Esophagus muscularis mucosa (tissue), 4 donors: ENCODE results near the gene ARPIN. TPM values are rescaled to one million over a fixed set of nuclear protein-coding genes. Genes with fewer than 3 reads are reported as not detected.

Source experiments
- DNase-seq: peaks from one replicate; pipeline ENCODE4 v3.0.0-alpha.2; 2017; ENCODE audit errors: extremely low spot score
- H3K27ac ChIP-seq, 4 donors: fragments of 200-600 bp; sonication (generic); replicated peaks in 1 of 4; 1 replicate in 3 of 4; 2 replicates in 1 of 4; pipeline ENCODE4 v1.5.1; 2016 to 2019; ENCODE audit warnings: mild to moderate bottlenecking in 1 of 4
- H3K27me3 ChIP-seq, 4 donors: fragments of 200-600 bp; sonication (generic); one replicate each; pipeline versions ENCODE4 v1.5.1 to v1.6.0; 2016 to 2019
- H3K36me3 ChIP-seq, 4 donors: fragments of 200-600 bp; sonication (generic); one replicate each; pipeline ENCODE4 v1.5.1; 2016 to 2019
- H3K4me1 ChIP-seq, 4 donors: fragments of 200-600 bp; sonication (generic); one replicate each; pipeline ENCODE4 v1.5.1; 2016 to 2019
- H3K4me3 ChIP-seq, 4 donors: fragments of 200-600 bp; sonication (generic); 1 replicate in 2 of 4; 2 replicates in 2 of 4; pipeline ENCODE4 v1.5.1; 2016 to 2019; ENCODE audit warnings: mild to moderate bottlenecking in 4 of 4, moderate library complexity in 1 of 4
- H3K9me3 ChIP-seq, 4 donors: fragments of 200-600 bp; sonication (generic); 1 replicate in 3 of 4; 2 replicates in 1 of 4; pipeline ENCODE4 v1.5.1; 2016 to 2019
- EP300 ChIP-seq: sonication (generic); formaldehyde crosslinking; IDR thresholded peaks from one replicate; pipeline ENCODE4 v1.6.1; 2017; ENCODE audit warnings: antibody characterized with exemption
- POLR2A ChIP-seq: fragments of 450-650 bp; IDR thresholded peaks from one replicate; pipeline ENCODE4 v1.6.1; 2017; ENCODE audit warnings: antibody characterized with exemption, moderate library complexity, mild to moderate bottlenecking, low read depth
- POLR2AphosphoS5 ChIP-seq, 2 donors: sonication (generic); formaldehyde crosslinking; IDR thresholded peaks; one replicate each; pipeline ENCODE4 v1.6.1; 2017; ENCODE audit warnings: antibody characterized with exemption in 2 of 2
- WGBS: methylation state at CpG from one replicate; pipeline ENCODE4 v1.1.5; 2018; 5-methylcytosine and 5-hydroxymethylcytosine counted together
- intact Hi-C: fragments of 100-400 bp; cut with DNase I; formaldehyde crosslinking; loops from one replicate; pipeline ENCODE4 v1.15.1; 2023
- total RNA-seq, 4 donors: library from RNA; depleted of rRNA; stranded (reverse); fragments of >200 nt; gene quantifications; one replicate each; pipeline versions ENCODE4 v1.1.0 to v1.2.1, GENCODE V29; 2016
- TF ChIP-seq, protein P1 (sequence below), 3 experiments: fragments of 200-600 bp in 2 of 3; fragments of 450-650 bp in 1 of 3; sonication (generic) in 2 of 3; IDR thresholded peaks; one replicate each; pipeline ENCODE4 v1.5.1; 2017 to 2019; ENCODE audit warnings: antibody characterized with exemption in 3 of 3, mild to moderate bottlenecking in 2 of 3, moderate library complexity in 1 of 3

ARPIN gene
- total RNA-seq, 4 donors from 2014 or later = 19.9 to 26.6 (median 25.4) TPM

DNA sequence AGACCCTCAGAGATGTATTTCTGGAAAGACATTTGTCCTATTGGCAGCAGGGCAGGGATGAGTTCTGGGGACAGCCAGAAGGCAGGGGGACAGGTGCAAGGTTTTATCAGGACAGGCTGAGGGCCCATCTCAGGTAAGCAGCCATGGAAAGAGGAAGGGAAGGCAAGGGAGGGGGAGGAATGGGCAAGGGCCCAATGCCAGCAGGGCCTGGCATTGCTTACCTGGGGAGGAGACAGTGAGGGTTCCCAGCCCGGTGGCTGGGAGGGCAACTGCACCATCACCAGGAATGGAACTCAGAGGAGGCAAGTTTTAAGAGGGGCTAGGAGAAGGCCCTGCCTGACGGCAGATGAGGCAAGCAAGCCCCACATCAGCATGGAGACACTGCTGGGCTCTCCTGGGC is 3.1 kb downstream of the ARPIN start:
- Histone ChIP-seq H3K4me1 (peaks cover 13 to 27% (median 25%) of the 10 kb centered on the region in 4 donors), H3K27me3 (no peaks in the 10 kb centered on the region), H3K27ac (no peak overlapping the region), H3K36me3 (peaks cover 4 to 60% (median 41%) of the 10 kb centered on the region in 4 donors), H3K4me3 (no peak overlapping the region), H3K9me3 (no peaks in the 10 kb centered on the region)
- TF ChIP-seq POLR2AphosphoS5 (IDR thresholded peaks at IDR 0.05) (no peak), EP300 (no peak), POLR2A (no peak)
- TF ChIP-seq, protein P1, sequence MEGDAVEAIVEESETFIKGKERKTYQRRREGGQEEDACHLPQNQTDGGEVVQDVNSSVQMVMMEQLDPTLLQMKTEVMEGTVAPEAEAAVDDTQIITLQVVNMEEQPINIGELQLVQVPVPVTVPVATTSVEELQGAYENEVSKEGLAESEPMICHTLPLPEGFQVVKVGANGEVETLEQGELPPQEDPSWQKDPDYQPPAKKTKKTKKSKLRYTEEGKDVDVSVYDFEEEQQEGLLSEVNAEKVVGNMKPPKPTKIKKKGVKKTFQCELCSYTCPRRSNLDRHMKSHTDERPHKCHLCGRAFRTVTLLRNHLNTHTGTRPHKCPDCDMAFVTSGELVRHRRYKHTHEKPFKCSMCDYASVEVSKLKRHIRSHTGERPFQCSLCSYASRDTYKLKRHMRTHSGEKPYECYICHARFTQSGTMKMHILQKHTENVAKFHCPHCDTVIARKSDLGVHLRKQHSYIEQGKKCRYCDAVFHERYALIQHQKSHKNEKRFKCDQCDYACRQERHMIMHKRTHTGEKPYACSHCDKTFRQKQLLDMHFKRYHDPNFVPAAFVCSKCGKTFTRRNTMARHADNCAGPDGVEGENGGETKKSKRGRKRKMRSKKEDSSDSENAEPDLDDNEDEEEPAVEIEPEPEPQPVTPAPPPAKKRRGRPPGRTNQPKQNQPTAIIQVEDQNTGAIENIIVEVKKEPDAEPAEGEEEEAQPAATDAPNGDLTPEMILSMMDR (IDR thresholded peaks at IDR 0.05) = no peak
- no peak for DNase-seq
- 78% methylated on average over 1 of the region's 2 CpGs for WGBS
- intact Hi-C loops = loop anchor here (5.0 kb wide), 3 partner anchors 88 to 183 kb away; no protein-coding TSS in a partner anchor

DNA sequence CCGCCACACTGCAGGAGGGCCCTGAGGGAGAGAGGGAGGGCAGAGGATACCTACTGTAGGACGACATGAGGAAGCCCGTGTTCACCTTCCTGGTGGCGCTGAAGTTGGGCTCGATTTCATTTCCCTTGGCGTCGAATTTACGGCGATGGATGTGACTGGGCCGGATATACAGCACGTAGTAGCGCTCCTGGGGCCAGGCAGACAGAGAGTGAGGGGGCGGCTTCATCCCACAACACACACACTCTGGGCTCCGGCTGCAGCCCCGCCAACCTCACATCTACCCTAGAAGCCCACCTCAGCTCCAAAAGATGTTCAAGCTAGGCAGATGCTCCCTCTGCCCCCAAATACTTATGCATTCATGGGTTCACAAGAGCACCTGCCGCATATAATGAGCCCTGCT is 4.5 kb downstream of the ARPIN start:
- Histone ChIP-seq H3K4me1 (peaks cover 10 to 23% (median 21%) of the 10 kb centered on the region in 4 donors), H3K27me3 (no peaks in the 10 kb centered on the region), H3K36me3 (peaks cover 12 to 74% (median 55%) of the 10 kb centered on the region in 4 donors), H3K27ac (no peak overlapping the region), H3K9me3 (no peaks in the 10 kb centered on the region), H3K4me3 (no peak overlapping the region)
- WGBS = 95% methylated on average over 13 of the region's 16 CpGs
- no peak for DNase-seq
- TF ChIP-seq POLR2A = no peak
- TF ChIP-seq, protein P1 (IDR thresholded peaks at IDR 0.05) = no peak
- no peak for TF ChIP-seq POLR2AphosphoS5 (IDR thresholded peaks at IDR 0.05)
- no peak for TF ChIP-seq EP300
- intact Hi-C loops = no loop called here

DNA sequence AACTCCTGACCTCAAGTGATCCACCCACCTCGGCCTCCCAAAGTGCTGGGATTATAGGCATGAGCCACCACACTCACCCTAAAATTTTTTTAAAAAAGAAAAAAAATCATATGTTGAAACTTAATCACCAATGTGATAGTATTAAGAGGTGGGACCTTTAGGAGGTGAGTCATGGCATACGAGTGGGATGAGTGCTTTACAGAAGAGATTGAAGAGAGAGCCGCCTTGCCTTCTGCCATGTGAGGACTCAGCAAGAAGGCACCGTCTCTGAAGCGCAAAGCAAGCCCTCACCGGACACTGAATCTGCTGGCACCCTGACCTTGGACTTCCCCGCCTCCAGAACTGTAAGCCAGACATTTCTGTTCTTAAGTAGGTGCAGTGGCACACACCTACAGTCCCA is 5.5 kb downstream of the ARPIN start:
- no peaks in the 10 kb centered on the region for H3K9me3 ChIP-seq
- no peaks in the 10 kb centered on the region for H3K27me3 ChIP-seq
- 96% methylated on average over 7 of the region's 7 CpGs for WGBS
- intact Hi-C loops = no loop called here
- no peak overlapping the region for H3K4me3 ChIP-seq
- no peak for DNase-seq
- H3K27ac ChIP-seq = no peak overlapping the region
- peaks cover 21 to 84% (median 64%) of the 10 kb centered on the region in 4 donors for H3K36me3 ChIP-seq
- TF ChIP-seq, protein P1 (IDR thresholded peaks at IDR 0.05) = no peak
- TF ChIP-seq POLR2A = no peak
- no peak for TF ChIP-seq POLR2AphosphoS5 (IDR thresholded peaks at IDR 0.05)
- TF ChIP-seq EP300 = no peak
- peaks cover 6 to 18% (median 16%) of the 10 kb centered on the region in 4 donors for H3K4me1 ChIP-seq

DNA sequence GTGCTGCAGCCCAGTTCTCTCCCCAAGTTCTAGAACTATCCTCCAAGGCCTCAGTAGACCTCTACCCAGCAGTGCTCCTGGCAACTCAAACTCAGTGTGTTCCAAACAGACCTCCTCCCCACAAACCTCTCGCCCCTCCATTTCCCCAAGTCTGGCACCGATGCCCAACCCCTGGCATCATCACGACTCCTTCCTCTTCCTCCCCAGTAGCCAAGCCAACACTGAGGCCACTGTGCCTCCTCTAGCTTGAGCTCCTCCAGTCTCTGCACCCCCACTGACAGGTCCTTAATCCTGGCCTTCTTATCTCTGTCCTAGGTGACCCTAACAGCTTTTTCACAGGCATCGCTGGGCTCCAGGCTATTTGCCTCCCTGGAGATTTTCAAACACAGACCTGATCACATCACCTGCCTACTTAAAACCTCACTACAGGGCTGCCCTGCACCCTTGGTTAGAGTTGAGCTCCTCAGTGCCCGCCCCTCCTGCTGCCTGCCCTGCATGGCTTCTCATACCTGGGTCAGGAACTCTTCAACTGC is 6.8 kb downstream of the ARPIN start:
- WGBS = 98% methylated on average over 5 of the region's 5 CpGs
- H3K27me3 ChIP-seq = no peaks in the 10 kb centered on the region
- peaks cover 30 to 97% (median 77%) of the 10 kb centered on the region in 4 donors for H3K36me3 ChIP-seq

More for the DNA sequence above, 6.8 kb downstream of the ARPIN start:
- no peak overlapping the region for H3K4me3 ChIP-seq
- peaks cover 0 to 7% (median 5%) of the 10 kb centered on the region in 4 donors for H3K4me1 ChIP-seq
- TF ChIP-seq POLR2AphosphoS5 (IDR thresholded peaks at IDR 0.05) (no peak), EP300 (no peak), POLR2A (no peak)
- TF ChIP-seq, protein P1 (IDR thresholded peaks at IDR 0.05) = no peak
- intact Hi-C loops = no loop called here
- H3K9me3 ChIP-seq = no peaks in the 10 kb centered on the region
- DNase-seq = no peak
- no peak overlapping the region for H3K27ac ChIP-seq
